Neural cell (in vitro differentiated cells): Measurements from ENCODE around the gene ZC3H6. TPM values are rescaled to one million over a fixed set of nuclear protein-coding genes. Genes with fewer than 3 reads are reported as not detected.

Experiments used
- H2AFZ ChIP-seq: fragments of 200-600, 300-800 bp; sonication (generic), shearing (Covaris generic); 2 replicates; pipeline ENCODE4 v1.6.0; 2014; ENCODE audit warnings: low read depth, mild to moderate bottlenecking, antibody characterized with exemption, low read length, moderate library complexity
- H3F3A ChIP-seq: fragments of 200-600 bp; shearing (Covaris generic); 2 replicates; pipeline ENCODE4 v1.6.1; 2016; ENCODE audit warnings: mild to moderate bottlenecking, moderate library complexity, mixed read lengths, antibody characterized with exemption, low read length; ENCODE audit not compliant: insufficient read depth, poor library complexity, severe bottlenecking
- H3K27ac ChIP-seq: fragments of 200-600, 300-800 bp; sonication (generic), shearing (Covaris generic); 2 replicates; pipeline ENCODE4 v1.5.1; 2014; ENCODE audit warnings: mild to moderate bottlenecking, low read length, moderate library complexity
- H3K27me3 ChIP-seq: fragments of 300-800, 200-600 bp; sonication (generic), shearing (Covaris generic); 2 replicates; pipeline ENCODE4 v1.6.0; 2014; ENCODE audit warnings: mild to moderate bottlenecking, low read depth, low read length, moderate library complexity; ENCODE audit not compliant: insufficient read depth
- H3K36me3 ChIP-seq: fragments of 300-800, 200-600 bp; sonication (generic), shearing (Covaris generic); 2 replicates; pipeline ENCODE4 v1.5.1; 2014; ENCODE audit warnings: mild to moderate bottlenecking, antibody characterized with exemption, low read length, moderate library complexity; ENCODE audit not compliant: insufficient read depth
- H3K4me2 ChIP-seq: fragments of 300-800, 200-600 bp; sonication (generic), shearing (Covaris generic); 2 replicates; pipeline ENCODE4 v1.6.0; 2014; ENCODE audit warnings: mild to moderate bottlenecking, low read length
- H3K4me3 ChIP-seq: fragments of 300-800, 200-600 bp; sonication (generic), shearing (Covaris generic); 2 replicates; pipeline ENCODE4 v1.5.1; 2014; ENCODE audit warnings: mild to moderate bottlenecking, low read length, moderate library complexity
- H3K79me2 ChIP-seq: fragments of 200-600 bp; shearing (Covaris generic); replicated peaks from 2 replicates; pipeline ENCODE4 v1.6.0; 2014; ENCODE audit warnings: mild to moderate bottlenecking, low read length, moderate library complexity; ENCODE audit not compliant: insufficient read depth
- H3K9ac ChIP-seq: fragments of 300-800, 200-600 bp; sonication (generic), shearing (Covaris generic); 2 replicates; pipeline ENCODE4 v1.6.1; 2016; ENCODE audit warnings: mild to moderate bottlenecking, low read length, mixed read lengths
- H3K9me2 ChIP-seq: fragments of 200-600 bp; shearing (Covaris generic); 2 replicates; pipeline ENCODE4 v1.6.1; 2016; ENCODE audit warnings: mild to moderate bottlenecking, low read length, mixed read lengths; ENCODE audit not compliant: insufficient read depth
- H3K9me3 ChIP-seq: fragments of 200-600, 300-800 bp; sonication (generic), shearing (Covaris generic); 2 replicates; pipeline ENCODE4 v1.6.1; 2016; ENCODE audit warnings: mild to moderate bottlenecking, mixed run types, low read length, moderate library complexity, mixed read lengths
- H4K20me1 ChIP-seq: fragments of 200-600 bp; shearing (Covaris generic); 2 replicates; pipeline ENCODE4 v1.6.1; 2016; ENCODE audit warnings: mild to moderate bottlenecking, mixed run types; ENCODE audit not compliant: insufficient read depth
- CTCF ChIP-seq: fragments of 450-650 bp; IDR thresholded peaks from 2 replicates; pipeline ENCODE4 v1.5.1; 2014; ENCODE audit warnings: antibody characterized with exemption, mild to moderate bottlenecking, moderate library complexity; ENCODE audit not compliant: poor library complexity, severe bottlenecking
- EP300 ChIP-seq: fragments of 450-650 bp; conservative IDR thresholded peaks from 2 replicates; pipeline ENCODE4 v1.6.1; 2014; ENCODE audit warnings: antibody characterized with exemption, mild to moderate bottlenecking, moderate library complexity; ENCODE audit not compliant: poor library complexity, severe bottlenecking
- EZH2 ChIP-seq: fragments of 200-600, 300-800 bp; shearing (Covaris generic), sonication (generic); IDR thresholded peaks from 2 replicates; pipeline ENCODE4 v1.6.1; 2014; ENCODE audit warnings: antibody characterized with exemption, low read length, borderline replicate concordance, mild to moderate bottlenecking; ENCODE audit not compliant: insufficient read depth, poor library complexity, severe bottlenecking
- MXI1 ChIP-seq: fragments of 450-650 bp; conservative IDR thresholded peaks from 2 replicates; pipeline ENCODE4 v1.6.1; 2014; ENCODE audit warnings: antibody characterized with exemption, mild to moderate bottlenecking; ENCODE audit not compliant: poor library complexity, severe bottlenecking
- POLR2AphosphoS5 ChIP-seq: IDR thresholded peaks from 2 replicates; pipeline ENCODE4 v1.6.1; 2012
- RAD21 ChIP-seq: fragments of 450-650 bp; conservative IDR thresholded peaks from 2 replicates; pipeline ENCODE4 v1.6.1; 2014; ENCODE audit warnings: antibody characterized with exemption, mild to moderate bottlenecking, moderate library complexity
- SMC3 ChIP-seq: fragments of 450-650 bp; conservative IDR thresholded peaks from 2 replicates; pipeline ENCODE4 v1.6.1; 2014; ENCODE audit warnings: antibody characterized with exemption, mild to moderate bottlenecking, moderate library complexity; ENCODE audit not compliant: poor library complexity
- TAF1 ChIP-seq: IDR thresholded peaks from 2 replicates; pipeline ENCODE4 v1.6.1; 2012; ENCODE audit warnings: low read depth
- polyA plus RNA-seq: library from polyadenylated mRNA; depleted of rRNA; stranded (reverse); fragments of >200 nt; gene quantifications from 2 replicates; pipeline ENCODE4 v1.2.3, GENCODE V29; 2014
- TF ChIP-seq, protein P1 (sequence below): IDR thresholded peaks from 2 replicates; pipeline ENCODE4 v1.6.1; 2012; ENCODE audit warnings: borderline replicate concordance

The ZC3H6 gene
- polyA plus RNA-seq, 1 donor from 2014 or later, result 6.1 TPM

DNA sequence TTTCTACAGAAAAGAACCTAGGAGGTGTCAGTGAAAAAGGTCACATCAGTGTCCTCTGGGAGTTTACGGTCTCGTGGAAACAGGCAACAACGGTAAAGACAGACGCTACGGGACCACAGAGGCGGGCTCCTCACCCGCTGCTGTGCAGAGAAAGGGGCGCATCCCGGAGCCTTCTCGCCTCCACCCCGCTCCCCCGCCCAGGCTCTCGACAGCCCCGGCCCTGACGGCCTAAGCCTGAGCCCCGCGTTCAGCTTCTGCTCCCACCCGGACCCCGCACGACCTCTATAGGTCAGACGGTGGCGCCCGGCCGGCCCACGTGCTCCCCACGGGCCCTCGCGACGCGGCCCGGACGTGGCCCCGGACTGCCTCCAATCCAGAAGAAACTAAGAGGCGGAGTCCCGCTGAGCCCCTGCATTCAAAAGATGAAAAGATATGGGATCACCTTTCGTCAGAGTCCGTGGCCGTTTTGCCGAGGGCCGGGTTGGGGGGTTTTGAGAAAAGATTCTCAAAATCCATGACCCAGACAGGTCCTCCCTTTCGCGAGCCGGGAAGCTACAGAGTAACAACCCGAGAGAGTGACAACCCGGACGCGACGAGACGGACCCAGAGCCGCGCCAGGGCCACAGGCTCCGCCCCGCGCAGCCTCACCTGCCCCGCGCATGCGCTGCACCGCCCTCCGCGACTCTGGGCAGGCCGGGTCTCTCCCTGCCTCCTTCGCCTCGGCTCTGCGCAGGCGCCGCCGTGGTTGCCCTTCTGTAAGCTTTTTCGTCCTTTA lies 20.7 kb upstream of the ZC3H6 start, which contains the start of gene ZC3H8:
TSS of gene ZC3H8 (minus strand) at position 577 of the 775 bp plus-strand sequence. CDS start at position 516, 61 bp downstream.
- Histone ChIP-seq H3K79me2 (peaks cover 8% of the 10 kb centered on the region), H3K36me3 (no peaks in the 10 kb centered on the region), H3K4me3 (peak within 1 kb of the TSS; percentile 88), H3F3A (no peaks in the 10 kb centered on the region), H2AFZ (peak within 1 kb of the TSS; percentile 70), H3K4me2 (peak within 1 kb of the TSS; percentile 76), H4K20me1 (no peaks in the 10 kb centered on the region), H3K27me3 (no peaks in the 10 kb centered on the region), H3K9me3 (no peaks in the 10 kb centered on the region), H3K9me2 (no peaks in the 10 kb centered on the region), H3K9ac (peak within 1 kb of the TSS; percentile 78), H3K27ac (peak within 1 kb of the TSS; percentile 86)
- TF ChIP-seq MXI1, result peak; percentile 90
- peak; percentile 33 for TF ChIP-seq SMC3
- TF ChIP-seq, protein P1, sequence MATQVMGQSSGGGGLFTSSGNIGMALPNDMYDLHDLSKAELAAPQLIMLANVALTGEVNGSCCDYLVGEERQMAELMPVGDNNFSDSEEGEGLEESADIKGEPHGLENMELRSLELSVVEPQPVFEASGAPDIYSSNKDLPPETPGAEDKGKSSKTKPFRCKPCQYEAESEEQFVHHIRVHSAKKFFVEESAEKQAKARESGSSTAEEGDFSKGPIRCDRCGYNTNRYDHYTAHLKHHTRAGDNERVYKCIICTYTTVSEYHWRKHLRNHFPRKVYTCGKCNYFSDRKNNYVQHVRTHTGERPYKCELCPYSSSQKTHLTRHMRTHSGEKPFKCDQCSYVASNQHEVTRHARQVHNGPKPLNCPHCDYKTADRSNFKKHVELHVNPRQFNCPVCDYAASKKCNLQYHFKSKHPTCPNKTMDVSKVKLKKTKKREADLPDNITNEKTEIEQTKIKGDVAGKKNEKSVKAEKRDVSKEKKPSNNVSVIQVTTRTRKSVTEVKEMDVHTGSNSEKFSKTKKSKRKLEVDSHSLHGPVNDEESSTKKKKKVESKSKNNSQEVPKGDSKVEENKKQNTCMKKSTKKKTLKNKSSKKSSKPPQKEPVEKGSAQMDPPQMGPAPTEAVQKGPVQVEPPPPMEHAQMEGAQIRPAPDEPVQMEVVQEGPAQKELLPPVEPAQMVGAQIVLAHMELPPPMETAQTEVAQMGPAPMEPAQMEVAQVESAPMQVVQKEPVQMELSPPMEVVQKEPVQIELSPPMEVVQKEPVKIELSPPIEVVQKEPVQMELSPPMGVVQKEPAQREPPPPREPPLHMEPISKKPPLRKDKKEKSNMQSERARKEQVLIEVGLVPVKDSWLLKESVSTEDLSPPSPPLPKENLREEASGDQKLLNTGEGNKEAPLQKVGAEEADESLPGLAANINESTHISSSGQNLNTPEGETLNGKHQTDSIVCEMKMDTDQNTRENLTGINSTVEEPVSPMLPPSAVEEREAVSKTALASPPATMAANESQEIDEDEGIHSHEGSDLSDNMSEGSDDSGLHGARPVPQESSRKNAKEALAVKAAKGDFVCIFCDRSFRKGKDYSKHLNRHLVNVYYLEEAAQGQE, result no peak
- TF ChIP-seq EZH2, result no peak
- TF ChIP-seq RAD21, result peak; percentile 26
- peak; percentile 23 for TF ChIP-seq CTCF
- TF ChIP-seq TAF1, result peak; percentile 59
- peak; percentile 94 for TF ChIP-seq POLR2AphosphoS5
- TF ChIP-seq EP300, result peak; percentile 39

GRCh38 chr2:112255875-112256274 lies 19.5 kb upstream of the ZC3H6 start:
- Histone ChIP-seq H3K9me2 (no peaks in the 10 kb centered on the region), H4K20me1 (no peaks in the 10 kb centered on the region), H3F3A (no peaks in the 10 kb centered on the region), H3K27me3 (no peaks in the 10 kb centered on the region), H2AFZ (no peak overlapping the region), H3K4me3 (no peak overlapping the region), H3K36me3 (no peaks in the 10 kb centered on the region), H3K27ac (no peak overlapping the region), H3K9ac (no peak overlapping the region), H3K4me2 (no peak overlapping the region), H3K9me3 (no peaks in the 10 kb centered on the region), H3K79me2 (peaks cover 8% of the 10 kb centered on the region)
- no peak for TF ChIP-seq SMC3
- TF ChIP-seq POLR2AphosphoS5, result no peak
- no peak for TF ChIP-seq TAF1
- no peak for TF ChIP-seq CTCF
- TF ChIP-seq, protein P1, result no peak
- TF ChIP-seq EZH2, result no peak
- no peak for TF ChIP-seq EP300
- no peak for TF ChIP-seq MXI1
- no peak for TF ChIP-seq RAD21
